Middle frontal gyrus (tissue), 1 donor: ENCODE results near the gene LMAN2.

Experiments
- DNase-seq: peaks from one replicate; pipeline ENCODE4 v3.0.0-alpha.2; 2015; ENCODE audit warnings: low spot score; ENCODE audit errors: extremely low spot score

LMAN2 gene

GRCh38 chr5:177290816-177291596 is 60.5 kb downstream of the LMAN2 start:
- no peak for DNase-seq

GRCh38 chr5:177288191-177288590 is 63.3 kb downstream of the LMAN2 start:
- DNase-seq: no peak
